ENCODE measurements around the gene MEGF6.
A peak's percentile ranks its signal among the peaks of the same experiment; 100 is the strongest.
"Not testable (repeated sequence)": the region's sequence is repeated elsewhere in the genome, so short reads cannot be mapped to it uniquely, and the experiment has no call there.

MEGF6 gene

DNA sequence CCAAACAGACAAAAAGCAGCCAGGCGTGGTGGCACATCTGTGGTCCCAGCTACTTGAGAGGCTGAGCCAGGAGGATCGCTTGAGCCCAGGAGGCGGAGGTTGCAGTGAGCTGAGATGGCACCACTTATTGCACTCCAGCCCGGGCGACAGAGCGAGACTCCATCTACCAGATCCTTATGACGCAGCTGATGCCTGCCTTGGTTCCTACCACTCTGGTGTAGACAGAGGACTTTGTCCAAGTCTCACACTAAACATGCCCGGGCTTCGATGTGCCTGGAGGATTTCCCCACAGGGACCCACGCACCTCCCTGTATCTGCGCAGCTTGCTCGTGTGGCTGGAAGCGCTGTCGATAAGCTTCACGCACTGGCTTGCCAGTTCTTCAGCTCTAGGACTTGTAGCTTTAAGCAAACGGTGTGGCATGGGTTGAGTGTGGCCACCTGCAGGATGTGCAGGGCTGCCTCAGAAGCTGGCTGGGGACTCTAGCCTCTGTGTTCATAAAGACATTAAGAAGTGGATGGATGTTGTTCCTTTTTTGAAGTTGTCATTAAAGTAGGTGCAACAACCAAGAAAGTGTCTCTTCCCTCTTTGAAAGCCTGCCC, 18.4 kb upstream of the MEGF6 start:
- DNase-seq (ENCODE audit: low read depth), result no peak

DNA sequence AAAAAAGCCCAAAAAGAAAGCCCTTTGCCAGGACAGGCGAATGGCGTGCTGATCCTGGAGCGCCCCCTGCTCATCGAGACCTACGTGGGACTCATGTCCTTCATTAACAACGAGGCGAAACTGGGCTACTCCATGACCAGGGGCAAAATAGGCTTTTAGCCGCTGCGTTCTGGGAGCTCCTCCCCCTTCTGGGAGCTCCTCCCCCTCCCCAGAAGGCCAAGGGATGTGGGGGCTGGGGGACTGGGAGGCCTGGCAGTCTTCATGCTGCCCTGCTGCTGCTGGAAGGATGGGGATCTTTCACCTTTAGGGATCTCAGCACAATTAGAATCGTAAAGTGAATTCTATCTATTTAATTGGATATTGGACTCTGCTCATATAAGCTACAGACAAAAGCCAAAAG, 17.1 kb upstream of the MEGF6 start:
- no peak for DNase-seq (ENCODE audit: low read depth)

DNA sequence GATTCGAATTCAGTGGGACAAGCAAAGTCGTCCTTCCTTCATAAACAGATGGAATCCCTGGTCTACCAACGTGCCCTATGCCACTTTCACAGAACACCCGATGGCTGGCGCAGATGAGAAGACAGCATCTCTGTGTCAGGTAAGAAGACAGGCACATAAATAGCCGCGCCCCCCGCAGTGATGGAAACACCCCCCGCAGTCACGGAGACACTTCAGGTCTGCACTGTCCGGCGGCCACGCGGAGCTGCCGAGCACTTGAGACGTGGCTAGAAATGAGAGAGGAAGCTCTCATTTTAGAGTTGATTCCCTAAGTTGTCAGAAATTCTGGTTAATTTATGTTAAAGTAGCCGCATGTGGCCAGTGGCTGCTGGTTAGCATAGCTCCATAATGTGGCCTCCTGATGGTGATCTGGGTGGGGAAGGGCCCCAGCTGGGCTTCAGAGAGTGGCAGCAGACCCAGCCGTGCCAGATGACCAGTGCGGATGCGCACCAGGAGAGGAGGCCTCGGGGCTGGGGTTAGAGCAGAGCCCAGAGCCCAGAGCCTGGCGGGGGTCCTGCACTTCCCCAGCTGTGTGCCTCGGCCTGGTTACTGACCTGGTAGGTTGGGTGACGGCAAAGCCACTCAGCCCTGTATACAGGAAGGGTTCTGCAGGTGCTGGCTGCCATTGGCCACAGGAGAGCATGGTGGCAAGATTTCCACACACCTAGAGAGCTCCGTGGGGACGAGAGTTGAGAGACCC, 16.4 kb upstream of the MEGF6 start:
- no peak for DNase-seq (ENCODE audit: low read depth)

DNA sequence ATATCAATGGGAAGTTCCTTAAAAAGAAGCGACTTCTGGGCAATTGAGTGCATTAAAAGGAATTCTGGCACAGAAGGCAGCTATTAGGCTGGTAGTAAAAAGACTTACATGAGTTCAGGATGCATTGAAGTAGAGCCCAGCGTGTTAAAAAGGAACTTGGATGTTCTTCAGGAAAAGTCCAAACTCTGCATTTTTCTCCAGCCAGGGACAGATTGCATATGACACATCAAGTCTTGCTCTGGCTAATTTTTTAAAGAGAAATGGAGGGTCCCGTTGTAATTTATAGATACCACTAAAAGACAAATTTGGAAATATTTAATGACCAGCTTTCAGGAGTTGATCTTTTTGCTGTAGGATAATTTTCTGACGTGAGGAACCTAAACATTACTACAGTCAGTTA, 14.7 kb upstream of the MEGF6 start:
- DNase-seq (ENCODE audit: low read depth), result no peak

DNA sequence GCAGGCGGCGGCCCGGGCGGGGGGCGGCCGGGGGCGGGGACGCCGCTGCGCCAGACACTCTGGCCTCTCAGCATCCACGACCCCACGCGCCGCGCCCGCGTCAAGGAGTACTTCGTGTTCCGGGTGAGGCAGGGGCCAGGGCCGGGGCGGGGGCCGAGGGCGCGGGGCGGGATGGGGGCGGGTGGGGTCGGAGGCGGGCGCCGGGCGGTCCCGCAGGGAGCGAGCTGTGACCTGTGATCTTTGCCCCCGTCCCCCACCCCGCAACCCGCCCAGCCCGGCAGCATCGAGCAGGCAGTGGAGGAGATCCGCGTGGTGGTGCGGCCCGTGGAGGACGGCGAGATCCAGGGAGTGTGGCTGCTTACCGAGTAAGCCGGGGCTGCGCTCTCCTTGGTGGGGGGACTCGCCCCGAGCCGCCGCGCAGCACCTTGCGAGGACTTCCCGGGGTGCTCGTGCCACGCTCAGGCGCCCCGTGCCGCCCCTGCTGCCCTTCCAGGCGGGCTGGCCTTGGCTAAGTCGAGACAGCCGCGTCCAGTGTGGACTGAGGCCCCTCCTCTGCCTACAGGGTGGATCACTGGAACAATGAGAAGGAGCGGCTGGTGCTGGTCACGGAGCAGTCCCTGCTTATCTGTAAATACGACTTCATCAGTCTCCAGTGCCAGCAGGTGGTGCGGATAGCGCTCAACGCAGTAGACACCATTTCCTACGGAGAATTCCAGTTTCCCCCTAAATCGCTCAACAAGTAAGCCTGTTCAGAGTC, 14.0 kb upstream of the MEGF6 start:
- no peak for DNase-seq (ENCODE audit: low read depth)

DNA sequence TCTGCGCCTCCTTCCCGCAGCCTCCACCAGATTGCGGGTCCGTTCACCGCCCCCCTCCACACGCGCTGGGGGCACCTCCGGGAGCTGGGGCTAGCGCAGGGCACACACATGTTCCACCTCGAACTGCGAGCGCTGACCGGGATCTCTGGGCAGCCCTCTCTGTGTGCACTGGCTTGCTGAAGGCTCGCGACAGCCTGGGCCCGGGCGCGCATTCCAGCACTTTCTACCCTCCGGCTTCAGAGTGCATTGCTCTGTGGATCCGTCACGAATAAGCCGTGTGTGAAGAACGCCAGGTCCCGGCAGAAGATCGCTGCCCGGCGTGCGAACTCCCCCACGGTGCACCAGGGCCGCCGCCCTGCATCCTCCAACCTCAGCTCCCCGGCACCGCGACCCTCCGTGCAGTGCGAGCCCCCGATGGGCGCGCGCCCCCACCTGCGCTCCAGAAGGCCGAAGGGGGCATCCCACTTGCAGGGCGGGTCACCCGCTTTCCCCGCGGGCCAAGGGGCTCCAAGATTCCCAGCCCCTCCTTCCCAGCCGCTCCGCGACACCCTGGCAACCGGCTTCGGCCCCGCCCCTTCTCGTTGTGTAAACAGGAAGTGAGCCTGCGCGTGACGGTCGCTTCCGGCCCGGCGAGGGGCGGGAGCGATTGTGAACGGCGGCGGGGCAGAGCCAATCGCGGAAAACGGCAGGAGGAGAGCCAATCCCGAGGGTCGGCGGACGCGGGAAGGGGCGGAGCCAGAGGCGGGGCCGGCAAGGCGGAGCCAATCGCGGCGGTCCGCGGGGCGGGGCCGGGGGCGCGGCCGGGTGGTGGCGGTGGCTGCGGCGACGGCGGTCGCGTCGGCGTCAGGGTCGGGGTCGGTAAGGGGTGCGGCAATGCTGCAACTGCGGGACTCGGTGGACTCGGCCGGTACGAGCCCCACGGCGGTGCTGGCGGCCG, 13.2 kb upstream of the MEGF6 start, which contains the start of gene TPRG1L:
TPRG1L (plus strand) TSS at position 816 of the 937 bp plus-strand sequence; CDS start at position 874, 58 bp downstream.
- DNase-seq (ENCODE audit: low read depth), result peak; percentile 91

DNA sequence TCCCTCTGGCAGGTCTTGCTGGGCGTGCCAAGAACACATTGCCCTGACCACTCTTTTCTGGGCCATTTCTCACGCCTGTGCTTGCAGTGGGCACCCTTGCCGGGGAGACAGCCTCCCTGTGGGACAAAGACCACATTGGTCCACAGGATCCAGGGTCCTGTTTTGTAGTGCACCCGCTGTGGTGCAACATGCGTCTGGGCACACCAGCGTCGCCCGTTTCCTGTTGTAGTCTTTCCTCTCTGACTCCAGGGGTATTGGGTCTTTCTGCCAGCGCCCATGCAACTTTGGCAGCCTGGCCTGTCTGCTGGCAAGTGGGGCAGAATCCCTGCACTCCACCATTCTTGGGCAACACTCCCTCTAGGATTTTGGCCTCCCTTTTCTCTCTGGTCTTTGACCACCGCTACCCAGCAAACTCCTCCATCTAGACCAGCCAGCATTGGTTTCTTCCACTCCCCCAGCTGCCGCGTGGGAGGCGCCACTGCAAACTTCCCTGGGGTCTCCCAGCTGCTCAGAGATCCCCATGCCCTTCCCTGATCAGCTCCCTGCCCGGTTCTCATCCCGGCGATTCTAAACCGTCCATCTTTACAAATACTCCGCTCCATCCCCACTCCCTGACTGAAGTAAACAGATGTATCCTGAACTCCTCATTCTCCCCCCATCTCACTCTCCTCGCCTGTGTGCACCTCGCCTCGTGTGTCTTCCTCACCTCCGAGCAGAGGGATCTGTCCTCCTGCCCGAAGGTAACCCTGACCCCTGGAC, 12.3 kb upstream of the MEGF6 start:
- no peak for DNase-seq (ENCODE audit: low read depth)

DNA sequence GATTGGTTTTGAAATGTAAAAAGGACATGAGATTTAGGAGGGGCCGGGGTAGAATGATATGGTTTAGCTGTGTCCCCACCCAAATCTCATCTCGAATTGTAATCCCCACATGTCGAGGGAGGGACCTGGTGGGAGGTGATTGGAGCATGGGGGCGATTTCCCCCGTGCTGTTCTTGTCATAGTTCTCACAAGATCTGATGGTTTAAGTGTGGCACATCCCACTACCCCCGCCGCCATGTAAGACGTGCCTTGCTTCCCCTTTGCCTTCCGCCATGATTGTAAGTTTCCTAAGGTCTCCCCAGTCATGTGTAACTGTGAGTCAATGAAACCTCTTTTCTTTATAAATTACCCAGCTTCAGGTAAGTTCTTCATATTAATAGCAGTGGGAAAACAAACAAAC, 10.8 kb upstream of the MEGF6 start:
- DNase-seq (ENCODE audit: low read depth), result not testable (repeated sequence)

DNA sequence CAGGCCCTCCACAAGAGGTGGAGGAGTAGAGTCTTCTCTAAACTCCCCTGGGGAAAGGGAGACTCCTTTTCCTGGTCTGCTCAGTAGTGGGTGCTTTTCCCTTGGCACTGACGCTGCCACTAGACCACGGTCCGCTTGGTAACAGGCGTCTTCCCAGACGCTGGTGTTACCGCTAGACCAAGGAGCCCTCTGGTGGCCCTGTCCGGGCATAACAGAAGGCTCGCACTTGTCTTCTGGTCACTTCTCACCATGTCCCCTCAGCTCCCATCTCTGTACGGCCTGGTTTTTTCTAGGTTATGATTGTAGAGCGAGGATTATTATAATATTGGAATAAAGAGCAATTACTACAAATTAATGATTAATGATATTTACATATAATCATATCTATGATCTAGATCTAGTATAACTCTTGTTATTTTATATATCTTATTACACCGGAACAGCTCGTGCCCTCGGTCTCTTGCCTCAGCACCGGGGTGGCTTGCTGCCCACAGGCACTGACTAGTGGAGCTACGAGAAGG, 9.9 kb upstream of the MEGF6 start:
- DNase-seq (ENCODE audit: low read depth), result not testable (repeated sequence)

DNA sequence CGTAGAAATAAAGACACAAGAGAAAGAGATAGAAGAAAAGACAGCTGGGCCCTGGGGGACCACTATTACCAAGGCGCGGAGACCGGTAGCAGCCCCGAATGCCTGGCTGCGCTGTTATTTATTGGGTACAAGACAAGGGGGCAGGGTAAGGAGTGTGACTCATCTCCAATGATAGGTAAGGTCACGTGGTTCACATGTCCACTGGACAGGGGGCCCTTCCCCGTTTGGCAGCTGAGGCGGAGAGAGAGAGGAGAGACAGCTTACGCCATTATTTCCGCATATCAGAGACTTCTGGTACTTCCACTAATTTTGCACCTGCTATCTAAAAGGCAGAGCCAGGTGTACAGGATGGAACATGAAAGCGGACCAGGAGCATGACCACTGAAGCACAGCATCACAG, 9.4 kb upstream of the MEGF6 start:
- DNase-seq (ENCODE audit: low read depth), result no peak

DNA sequence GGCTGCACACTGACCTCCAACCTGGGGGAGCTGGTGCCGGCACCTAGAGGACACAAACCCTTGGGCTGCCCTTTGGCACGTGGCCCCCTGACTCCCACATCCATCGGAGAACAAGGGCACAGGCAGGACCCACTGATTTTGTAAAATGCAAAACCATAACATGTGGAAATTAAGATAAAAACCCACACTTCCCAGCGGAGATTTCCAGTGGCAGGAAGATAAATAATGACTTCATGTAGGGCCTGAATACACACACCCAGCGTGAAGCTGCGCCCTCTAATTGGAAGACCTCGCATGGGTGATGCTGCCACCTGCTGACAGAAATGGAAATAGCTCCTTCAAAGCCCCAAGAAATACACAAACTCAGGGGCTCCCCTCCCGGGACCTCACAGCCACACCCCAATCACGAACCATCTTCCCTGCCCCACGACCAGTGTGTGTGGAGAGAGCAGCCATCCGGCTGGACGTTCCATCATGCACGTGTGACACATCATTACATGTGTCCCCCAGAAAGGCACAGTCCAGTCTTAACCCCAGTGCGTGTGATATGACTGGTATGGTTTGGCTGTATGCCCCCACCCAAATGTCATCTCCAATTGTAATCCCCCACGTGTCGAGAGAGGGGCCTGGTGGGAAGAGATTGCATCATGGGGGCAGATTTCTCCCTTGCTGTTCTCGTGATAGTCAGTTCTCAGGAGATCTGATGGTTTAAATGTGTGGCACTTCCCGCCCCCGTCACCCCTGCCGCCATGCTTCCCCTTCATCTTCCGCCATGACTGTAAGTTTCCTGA, 7.8 kb upstream of the MEGF6 start:
- DNase-seq (ENCODE audit: low read depth), result peak; percentile 55

DNA sequence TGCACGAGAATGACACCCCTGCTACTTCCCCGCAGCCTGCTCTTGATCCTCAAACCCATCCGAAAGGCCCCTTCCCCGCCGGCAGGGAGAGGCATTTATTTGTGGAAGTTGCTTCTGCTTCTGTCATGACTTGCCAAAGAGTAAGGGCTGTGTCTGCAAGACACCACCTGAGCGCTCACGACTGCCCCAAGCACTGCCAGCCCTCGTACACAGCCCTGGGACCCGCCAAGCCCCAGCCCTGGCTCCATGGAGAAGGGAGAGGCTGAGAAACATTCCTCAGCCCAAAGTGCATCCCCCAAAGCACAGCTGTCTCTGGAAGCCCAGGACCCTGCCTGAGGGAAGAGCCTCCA, 7.2 kb upstream of the MEGF6 start:
- DNase-seq (ENCODE audit: low read depth), result no peak

DNA sequence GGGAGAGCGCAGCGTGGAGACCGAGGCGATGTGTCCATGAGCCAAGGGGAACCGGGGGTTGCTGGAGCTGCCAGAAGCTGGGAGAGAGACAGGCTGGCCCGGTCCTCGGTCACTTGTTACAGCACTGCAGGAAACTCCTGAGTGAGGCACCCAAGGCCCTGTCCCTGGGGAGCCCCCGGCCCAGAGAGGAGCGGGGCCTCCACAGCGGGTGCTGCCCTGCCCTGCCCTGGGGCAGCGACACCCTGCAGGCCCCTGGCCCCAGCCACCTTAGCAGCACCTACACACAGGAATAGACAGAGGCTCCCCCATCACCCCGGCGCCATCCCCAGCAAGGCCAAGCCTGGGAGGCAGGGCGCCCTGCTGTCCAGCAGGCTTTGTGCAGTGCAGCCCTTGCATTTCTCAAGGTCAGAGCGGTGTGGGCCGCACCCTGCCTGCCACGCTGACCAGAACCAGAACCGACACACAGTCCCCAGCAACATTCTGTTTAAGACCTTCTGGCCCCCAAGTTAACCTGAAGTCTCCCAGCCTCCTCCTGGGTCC, 6.6 kb upstream of the MEGF6 start:
- no peak for DNase-seq (ENCODE audit: low read depth)

DNA sequence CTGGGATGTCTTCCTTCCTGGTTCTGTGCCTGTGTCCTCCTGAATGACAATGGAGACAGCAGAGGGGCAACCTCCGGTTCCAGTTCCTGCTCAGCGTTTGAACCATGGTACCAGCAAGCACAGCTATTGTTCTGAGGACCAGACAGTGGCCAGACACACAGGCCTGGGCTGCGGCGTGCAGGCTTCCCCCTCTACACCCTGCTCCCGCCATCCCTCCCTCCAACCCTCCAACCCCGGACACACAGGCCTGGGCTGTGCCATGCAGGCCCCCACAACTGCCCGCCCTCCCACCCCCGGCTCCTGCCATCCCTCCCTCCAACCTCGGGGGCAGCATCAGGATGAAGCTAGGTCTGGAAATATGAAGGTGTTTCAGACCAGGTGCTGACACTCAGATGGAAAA, 5.6 kb upstream of the MEGF6 start:
- DNase-seq (ENCODE audit: low read depth), result no peak

DNA sequence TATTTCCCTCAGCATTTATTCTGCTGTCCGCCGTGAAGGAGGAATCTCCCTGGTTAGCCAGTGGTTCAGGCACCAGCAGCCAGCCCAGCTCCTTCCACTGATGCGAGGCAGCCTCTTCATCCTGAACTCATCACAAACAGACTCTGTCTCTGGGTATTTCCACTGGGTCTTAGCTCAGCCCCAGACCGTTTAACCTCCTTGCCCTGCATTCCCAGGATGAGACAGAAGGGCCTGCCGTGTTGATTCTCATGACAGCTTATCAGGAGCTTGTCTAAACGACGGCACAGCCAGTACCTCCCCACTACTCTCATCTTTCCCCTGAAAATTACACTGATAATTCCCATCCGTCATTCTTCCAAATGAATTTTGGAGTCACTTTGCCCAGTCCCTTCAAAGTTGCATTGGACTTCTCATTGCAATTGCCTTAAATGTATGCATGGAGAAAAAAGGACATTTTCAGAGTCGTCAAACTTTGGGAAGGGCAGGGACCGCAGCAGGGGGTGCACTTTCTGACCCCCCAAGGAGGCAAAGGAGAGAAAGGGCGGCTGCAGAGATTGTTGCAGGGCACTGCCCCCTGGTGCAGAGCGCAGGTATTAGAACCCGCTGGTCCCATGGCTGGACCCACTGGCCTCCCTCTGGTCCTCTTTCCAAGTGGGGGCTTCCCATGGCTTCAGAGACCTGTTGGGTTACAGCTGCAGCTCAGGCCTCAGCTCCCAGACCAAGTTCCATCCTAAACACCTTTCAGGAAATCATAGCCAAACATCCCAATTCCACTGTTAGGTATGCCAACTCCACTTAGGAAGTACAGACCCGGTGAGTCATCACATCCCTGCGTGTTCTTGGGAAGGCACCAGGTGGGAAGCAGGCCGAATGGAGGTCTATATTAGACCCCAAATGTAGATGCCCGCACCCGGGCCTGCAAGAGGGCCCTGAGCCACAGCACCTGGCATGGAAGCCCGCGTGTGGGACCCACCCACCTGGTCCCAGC, 3.7 kb upstream of the MEGF6 start:
- no peak for DNase-seq (ENCODE audit: low read depth)

DNA sequence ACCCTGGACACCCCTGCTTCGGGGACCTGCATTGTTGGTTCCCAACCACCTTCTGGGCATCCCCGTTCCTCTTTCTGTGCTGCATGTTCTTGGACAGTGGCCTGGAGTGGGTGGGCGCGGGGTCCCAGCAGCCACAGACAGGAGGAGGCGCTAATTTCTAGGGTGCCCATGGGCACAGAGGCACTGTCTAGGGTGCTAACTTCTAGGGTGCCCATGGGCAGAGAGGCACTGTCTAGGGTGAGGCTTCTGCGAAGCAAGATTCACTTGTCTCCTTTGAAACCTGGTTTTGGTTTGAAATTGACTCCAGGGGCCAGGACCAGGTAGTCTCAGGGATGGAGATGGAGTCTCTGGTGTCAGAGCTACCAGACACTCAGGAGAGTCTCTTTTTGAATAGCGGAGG, 815 bp upstream of the MEGF6 start:
- no peak for DNase-seq (ENCODE audit: low read depth)

DNA sequence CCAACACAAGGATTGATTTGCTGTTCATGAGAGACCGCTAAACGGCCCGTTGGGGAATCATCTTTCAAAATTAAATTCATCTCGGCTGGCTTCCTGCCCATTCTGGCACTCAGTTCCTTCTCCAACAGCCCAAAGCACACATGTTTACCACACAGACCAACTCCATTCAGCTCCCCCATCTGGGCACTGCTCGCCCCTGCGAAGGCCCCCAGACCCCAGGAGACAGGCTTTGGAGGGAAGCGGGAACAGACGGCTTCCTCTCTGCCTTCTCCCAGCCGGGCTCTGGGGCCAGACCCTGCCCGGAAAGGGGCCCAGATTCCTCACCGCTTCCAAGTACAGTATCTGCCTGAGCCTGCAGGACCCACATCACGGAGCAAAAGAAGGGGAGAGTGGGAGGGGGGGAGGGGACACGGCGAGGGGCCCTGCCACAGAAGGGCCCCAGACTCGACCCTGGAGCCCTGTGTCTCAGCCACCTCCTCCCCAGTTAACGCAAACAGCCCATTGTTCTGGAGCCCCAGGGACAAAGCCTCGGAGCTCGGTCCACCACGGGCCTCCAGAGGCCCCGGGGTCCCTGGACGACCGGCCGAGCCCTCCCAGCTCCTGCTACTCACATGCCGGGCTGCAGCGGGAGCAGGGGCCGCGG, 660 bp downstream of the MEGF6 start:
- no peak for DNase-seq (ENCODE audit: low read depth)

Measured in stromal cell of bone marrow (primary cell).